ENCODE results near the gene SEC14L1.

Gene SEC14L1

DNA sequence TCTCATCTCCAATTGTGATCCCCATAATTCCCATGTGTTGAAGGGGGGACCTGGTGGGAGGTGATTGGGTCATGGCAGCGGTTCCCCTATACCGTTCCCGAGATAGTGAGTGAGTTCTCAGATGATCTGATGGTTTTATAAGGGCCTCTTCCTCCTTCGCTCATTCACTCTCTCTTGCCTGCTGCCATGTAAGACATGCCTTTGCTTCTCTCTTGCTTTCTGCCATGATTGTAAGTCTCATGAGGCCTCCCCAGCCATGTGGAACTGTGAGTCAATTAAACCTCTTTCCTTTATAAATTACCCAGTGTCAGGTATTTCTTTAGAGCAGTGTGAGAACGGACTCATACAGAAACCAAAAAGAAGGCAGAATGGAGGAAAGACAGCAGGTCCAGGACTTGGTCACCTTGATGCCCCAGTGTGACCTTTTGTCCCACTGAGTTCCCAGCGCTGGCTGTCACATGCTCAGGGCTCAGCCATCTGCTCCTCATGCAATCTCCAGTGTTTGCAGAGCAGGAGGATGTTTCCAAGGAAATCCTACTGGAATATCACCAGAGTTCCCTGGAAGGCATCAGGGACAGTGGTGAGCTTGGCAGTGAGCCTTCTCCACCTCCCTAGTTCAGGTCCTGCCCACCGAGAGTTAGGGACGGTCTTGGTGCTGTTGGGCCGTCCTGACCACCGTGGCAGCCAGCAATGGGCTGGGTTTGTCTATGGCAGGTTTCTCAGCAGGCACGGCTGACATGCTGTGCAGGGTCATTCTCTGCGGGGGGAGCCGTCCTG is 96.7 kb downstream of the SEC14L1 start:
- peak overlapping the region; percentile 4 to 79 (median 60) for H3K27ac Mint-ChIP-seq
- TF ChIP-seq, protein P1, sequence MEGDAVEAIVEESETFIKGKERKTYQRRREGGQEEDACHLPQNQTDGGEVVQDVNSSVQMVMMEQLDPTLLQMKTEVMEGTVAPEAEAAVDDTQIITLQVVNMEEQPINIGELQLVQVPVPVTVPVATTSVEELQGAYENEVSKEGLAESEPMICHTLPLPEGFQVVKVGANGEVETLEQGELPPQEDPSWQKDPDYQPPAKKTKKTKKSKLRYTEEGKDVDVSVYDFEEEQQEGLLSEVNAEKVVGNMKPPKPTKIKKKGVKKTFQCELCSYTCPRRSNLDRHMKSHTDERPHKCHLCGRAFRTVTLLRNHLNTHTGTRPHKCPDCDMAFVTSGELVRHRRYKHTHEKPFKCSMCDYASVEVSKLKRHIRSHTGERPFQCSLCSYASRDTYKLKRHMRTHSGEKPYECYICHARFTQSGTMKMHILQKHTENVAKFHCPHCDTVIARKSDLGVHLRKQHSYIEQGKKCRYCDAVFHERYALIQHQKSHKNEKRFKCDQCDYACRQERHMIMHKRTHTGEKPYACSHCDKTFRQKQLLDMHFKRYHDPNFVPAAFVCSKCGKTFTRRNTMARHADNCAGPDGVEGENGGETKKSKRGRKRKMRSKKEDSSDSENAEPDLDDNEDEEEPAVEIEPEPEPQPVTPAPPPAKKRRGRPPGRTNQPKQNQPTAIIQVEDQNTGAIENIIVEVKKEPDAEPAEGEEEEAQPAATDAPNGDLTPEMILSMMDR (IDR thresholded peaks at IDR 0.05; ENCODE audit: unreplicated experiment in 3 of 3) = no peak
- no peaks in the 10 kb centered on the region for H3K36me3 Mint-ChIP-seq (ENCODE audit: low read depth)
- H3K9me3 Mint-ChIP-seq = peaks cover 3% of the 10 kb centered on the region
- H3K4me3 Mint-ChIP-seq = no peak overlapping the region
- H3K4me1 Mint-ChIP-seq = peaks cover 32% of the 10 kb centered on the region
- peaks cover 3% of the 10 kb centered on the region for H3K27me3 Mint-ChIP-seq (ENCODE audit: low read depth)

- Mint-ChIP-seq H3K36me3 (ENCODE audit: low read depth) (no peaks in the 10 kb centered on the region), H3K9me3 (no peaks in the 10 kb centered on the region), H3K4me3 (no peak overlapping the region), H3K27ac (peak overlapping the region in 1 of 3 experiments; percentile 20), H3K27me3 (ENCODE audit: low read depth) (no peaks in the 10 kb centered on the region), H3K4me1 (peaks cover 5% of the 10 kb centered on the region)
- TF ChIP-seq, protein P1 (IDR thresholded peaks at IDR 0.05; ENCODE audit: unreplicated experiment in 3 of 3) = no peak
Observed at GRCh38 chr17:77240976-77241375, 100.2 kb downstream of the SEC14L1 start.

DNA sequence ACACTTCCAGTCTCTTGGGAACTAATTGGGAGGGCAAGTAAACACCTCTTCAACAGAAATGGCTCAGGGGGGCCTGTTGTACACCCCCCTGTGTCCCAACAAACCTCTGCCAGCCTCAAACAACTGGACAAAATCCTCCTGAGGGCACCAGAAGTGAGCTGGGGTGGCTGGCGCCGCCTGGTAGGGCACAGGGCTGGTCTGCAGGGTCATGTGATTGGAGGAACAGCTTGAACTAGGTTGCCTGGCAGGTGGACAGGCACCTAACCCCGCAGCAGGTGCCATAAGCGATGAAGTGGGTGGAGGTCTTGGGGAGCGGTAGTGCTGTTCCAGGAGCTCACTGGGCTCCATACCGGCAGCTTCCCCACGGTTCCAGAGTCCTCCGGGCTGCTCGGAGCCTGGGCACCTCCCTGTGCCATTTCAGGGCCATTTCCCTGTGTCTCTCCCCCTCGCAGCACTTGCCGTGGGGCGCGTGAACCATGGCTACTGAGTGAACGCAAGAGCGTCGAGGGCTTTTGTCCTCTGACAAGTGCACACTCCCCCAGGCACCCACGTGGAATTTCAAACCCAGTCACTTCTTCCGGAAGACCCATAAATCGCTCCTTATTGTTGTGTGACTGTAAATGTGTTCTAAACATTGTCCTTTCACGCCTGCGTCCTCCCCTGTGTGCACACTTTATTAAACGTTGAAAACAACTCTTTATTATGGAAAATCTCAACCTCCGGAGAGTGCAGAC is 101.5 kb downstream of the SEC14L1 start:
- Mint-ChIP-seq H3K36me3 (ENCODE audit: low read depth) (no peaks in the 10 kb centered on the region), H3K4me3 (no peak overlapping the region), H3K4me1 (peaks cover 2% of the 10 kb centered on the region), H3K27ac (peak overlapping the region in 1 of 3 experiments; percentile 20), H3K27me3 (ENCODE audit: low read depth) (no peaks in the 10 kb centered on the region), H3K9me3 (no peaks in the 10 kb centered on the region)
- TF ChIP-seq, protein P1 (IDR thresholded peaks at IDR 0.05; ENCODE audit: unreplicated experiment in 3 of 3) = no peak

DNA sequence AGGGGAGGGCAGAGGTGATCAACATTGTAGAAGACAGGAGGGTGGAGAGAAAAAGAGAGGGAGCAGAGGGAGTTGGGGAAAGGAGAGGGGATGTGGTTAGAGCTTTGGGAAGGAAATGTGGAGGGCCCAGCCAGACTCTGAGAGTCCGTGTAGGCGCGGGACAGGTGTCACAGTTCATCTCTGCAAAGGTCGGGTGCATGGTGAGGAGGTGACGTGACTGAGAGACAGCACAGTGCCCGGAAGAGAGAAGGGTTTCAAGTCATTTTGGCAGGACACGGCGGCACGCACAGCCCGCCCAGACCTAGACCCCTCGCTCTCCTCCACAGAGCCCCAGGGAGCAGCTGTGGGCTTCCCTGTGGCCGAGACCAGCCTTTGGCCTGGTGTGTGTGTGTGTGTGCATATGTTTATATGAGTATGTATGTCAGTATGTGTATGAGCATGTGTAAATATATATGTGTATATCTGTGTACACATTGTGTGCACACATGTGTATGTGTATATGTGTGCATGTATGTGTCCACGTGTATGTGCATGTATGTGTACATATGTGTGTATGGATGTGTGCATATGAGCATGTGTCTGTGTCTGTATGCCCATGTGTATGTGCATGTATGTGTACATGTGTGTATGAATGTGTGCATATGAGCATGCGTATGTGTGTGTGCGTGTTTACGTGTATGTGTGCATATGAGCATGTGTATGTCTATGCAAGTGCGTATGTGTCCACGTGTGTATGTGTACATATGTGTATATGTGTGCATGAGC is 104.6 kb downstream of the SEC14L1 start:
- H3K27me3 Mint-ChIP-seq (ENCODE audit: low read depth) = peaks cover 4% of the 10 kb centered on the region
- no peaks in the 10 kb centered on the region for H3K9me3 Mint-ChIP-seq
- TF ChIP-seq, protein P1 (IDR thresholded peaks at IDR 0.05; ENCODE audit: unreplicated experiment in 3 of 3) = no peak
- no peaks in the 10 kb centered on the region for H3K36me3 Mint-ChIP-seq (ENCODE audit: low read depth)
- no peaks in the 10 kb centered on the region for H3K4me1 Mint-ChIP-seq
- H3K4me3 Mint-ChIP-seq = peak overlapping the region; percentile 42 to 68 (median 61)
- peak overlapping the region in 2 of 3 experiments; percentile 41 to 48 for H3K27ac Mint-ChIP-seq

DNA sequence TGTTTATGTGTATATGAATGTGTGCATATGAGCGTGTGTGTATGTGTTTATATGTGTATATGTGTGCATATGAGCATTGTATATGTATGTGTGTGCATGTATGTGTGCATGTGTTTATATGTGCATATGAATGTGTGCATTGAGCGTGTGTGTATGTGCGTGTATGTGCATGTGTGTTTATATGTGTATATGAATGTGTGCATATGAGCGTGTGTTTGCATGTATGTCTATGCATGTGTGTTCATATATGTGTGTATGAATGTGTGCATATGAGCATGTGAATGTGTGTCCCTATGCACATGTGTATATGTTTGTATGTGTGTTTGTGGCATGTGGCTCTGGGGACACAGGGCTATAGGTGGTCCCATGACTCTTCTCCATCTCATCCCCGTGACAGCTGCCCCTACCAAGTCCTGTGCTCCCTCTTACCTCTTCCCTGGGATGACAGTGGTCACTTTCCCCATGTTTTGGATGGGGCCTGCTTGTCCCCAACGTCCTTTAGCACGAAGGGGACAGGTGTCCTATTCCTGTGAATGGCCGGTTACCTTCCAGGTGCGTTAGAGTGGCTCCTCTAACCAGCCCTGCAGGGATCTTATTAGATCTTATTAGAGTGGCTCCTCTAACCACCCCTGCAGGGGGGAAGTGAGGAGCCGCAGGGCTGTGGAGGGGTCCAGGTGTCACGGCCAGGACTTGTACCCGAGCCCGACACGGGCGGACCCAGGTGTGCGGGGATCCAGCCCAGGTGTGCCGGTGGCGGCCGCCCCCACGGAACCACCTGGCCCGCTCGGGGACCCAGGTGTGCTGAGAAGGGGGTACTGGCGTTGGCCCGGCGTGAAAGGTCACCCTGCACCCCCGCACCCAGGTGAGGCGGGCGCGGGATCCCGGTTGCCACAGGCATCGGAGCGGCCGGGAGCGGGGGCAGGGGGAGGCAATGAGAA is 105.6 kb downstream of the SEC14L1 start:
- no peaks in the 10 kb centered on the region for H3K4me1 Mint-ChIP-seq
- peaks cover 4% of the 10 kb centered on the region for H3K27me3 Mint-ChIP-seq (ENCODE audit: low read depth)
- H3K9me3 Mint-ChIP-seq = no peaks in the 10 kb centered on the region
- H3K27ac Mint-ChIP-seq = peak overlapping the region in 2 of 3 experiments; percentile 38 to 49
- peak overlapping the region; percentile 39 to 71 (median 63) for H3K4me3 Mint-ChIP-seq
- H3K36me3 Mint-ChIP-seq (ENCODE audit: low read depth) = no peaks in the 10 kb centered on the region
- TF ChIP-seq, protein P1 (IDR thresholded peaks at IDR 0.05; ENCODE audit: unreplicated experiment in 3 of 3) = no peak

All from nephron (organoid).